Measurements from ENCODE around the gene GALNT13. TPM values are rescaled to one million over a fixed set of nuclear protein-coding genes. Genes with fewer than 3 reads are reported as not detected.

The GALNT13 gene
- total and polyA plus RNA-seq, 2 of the 13 experiments (the other 11 are each of a cell fraction or from before 2014, with no cell fraction given), result 1.3 to 5.0 TPM

GRCh38 chr2:153858250-153858649, 13.5 kb upstream of the GALNT13 start:
- POLR2A ChIA-PET, result no interaction called here
- no peaks in the 10 kb centered on the region for H3K4me1 ChIP-seq (ENCODE audit: insufficient read depth, low read length)
- no peak for DNase-seq (ENCODE audit: low spot score)
- H2AFZ ChIP-seq (ENCODE audit: low read length), result no peak overlapping the region
- H3K36me3 ChIP-seq (replicated peaks in 1 of 2; ENCODE audit: control insufficient read depth in 1 of 2, insufficient read depth in 2 of 2, low read length in 2 of 2), result no peaks in the 10 kb centered on the region
- FAIRE-seq, result no peak
- H3K27ac ChIP-seq (ENCODE audit: extremely low read length, insufficient read depth, low read length), result no peak overlapping the region
- no peak for TF ChIP-seq FOXO1 (CRISPR knock-in tag; IDR thresholded peaks at IDR 0.05)
- no peak for TF ChIP-seq NFIC (IDR thresholded peaks at IDR 0.05; ENCODE audit: low read length)
- TF ChIP-seq GATAD2A (CRISPR knock-in tag; IDR thresholded peaks at IDR 0.05), result no peak
- TF ChIP-seq, protein P1, sequence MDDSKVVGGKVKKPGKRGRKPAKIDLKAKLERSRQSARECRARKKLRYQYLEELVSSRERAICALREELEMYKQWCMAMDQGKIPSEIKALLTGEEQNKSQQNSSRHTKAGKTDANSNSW (CRISPR knock-in tag; IDR thresholded peaks at IDR 0.05; ENCODE audit: borderline replicate concordance), result no peak
- TF ChIP-seq GABPA (IDR thresholded peaks at IDR 0.05; ENCODE audit: low read depth, low read length), result no peak
- TF ChIP-seq GABPA (CRISPR knock-in tag; IDR thresholded peaks at IDR 0.05; ENCODE audit: low read depth), result no peak
- no peak for TF ChIP-seq AKNA (CRISPR knock-in tag; IDR thresholded peaks at IDR 0.05; ENCODE audit: borderline replicate concordance)
- TF ChIP-seq MIXL1 (CRISPR knock-in tag; IDR thresholded peaks at IDR 0.05), result no peak
- TF ChIP-seq ZFP36L2 (CRISPR knock-in tag; IDR thresholded peaks at IDR 0.05), result no peak
- no peak for TF ChIP-seq ZNF546 (CRISPR knock-in tag; conservative IDR thresholded peaks at IDR 0.05)
- no peak for TF ChIP-seq ZNF441 (CRISPR knock-in tag; IDR thresholded peaks at IDR 0.05; ENCODE audit: borderline replicate concordance)
- TF ChIP-seq, protein P2, sequence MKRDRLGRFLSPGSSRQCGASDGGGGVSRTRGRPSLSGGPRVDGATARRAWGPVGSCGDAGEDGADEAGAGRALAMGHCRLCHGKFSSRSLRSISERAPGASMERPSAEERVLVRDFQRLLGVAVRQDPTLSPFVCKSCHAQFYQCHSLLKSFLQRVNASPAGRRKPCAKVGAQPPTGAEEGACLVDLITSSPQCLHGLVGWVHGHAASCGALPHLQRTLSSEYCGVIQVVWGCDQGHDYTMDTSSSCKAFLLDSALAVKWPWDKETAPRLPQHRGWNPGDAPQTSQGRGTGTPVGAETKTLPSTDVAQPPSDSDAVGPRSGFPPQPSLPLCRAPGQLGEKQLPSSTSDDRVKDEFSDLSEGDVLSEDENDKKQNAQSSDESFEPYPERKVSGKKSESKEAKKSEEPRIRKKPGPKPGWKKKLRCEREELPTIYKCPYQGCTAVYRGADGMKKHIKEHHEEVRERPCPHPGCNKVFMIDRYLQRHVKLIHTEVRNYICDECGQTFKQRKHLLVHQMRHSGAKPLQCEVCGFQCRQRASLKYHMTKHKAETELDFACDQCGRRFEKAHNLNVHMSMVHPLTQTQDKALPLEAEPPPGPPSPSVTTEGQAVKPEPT (CRISPR knock-in tag; IDR thresholded peaks at IDR 0.05; ENCODE audit: low read depth), result no peak
- TF ChIP-seq, protein P3, sequence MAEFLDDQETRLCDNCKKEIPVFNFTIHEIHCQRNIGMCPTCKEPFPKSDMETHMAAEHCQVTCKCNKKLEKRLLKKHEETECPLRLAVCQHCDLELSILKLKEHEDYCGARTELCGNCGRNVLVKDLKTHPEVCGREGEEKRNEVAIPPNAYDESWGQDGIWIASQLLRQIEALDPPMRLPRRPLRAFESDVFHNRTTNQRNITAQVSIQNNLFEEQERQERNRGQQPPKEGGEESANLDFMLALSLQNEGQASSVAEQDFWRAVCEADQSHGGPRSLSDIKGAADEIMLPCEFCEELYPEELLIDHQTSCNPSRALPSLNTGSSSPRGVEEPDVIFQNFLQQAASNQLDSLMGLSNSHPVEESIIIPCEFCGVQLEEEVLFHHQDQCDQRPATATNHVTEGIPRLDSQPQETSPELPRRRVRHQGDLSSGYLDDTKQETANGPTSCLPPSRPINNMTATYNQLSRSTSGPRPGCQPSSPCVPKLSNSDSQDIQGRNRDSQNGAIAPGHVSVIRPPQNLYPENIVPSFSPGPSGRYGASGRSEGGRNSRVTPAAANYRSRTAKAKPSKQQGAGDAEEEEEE (CRISPR knock-in tag; IDR thresholded peaks at IDR 0.05; ENCODE audit: borderline replicate concordance), result no peak
- no peak for TF ChIP-seq ZNF335 (CRISPR knock-in tag; IDR thresholded peaks at IDR 0.05)
- WGBS (ENCODE audit: low lambda C conversion rate), result 24% methylated on average over 1 of the region's 1 CpG
- CTCF ChIA-PET (ENCODE audit: low intra/inter-chr PET ratio, low total read pairs), result no interaction called here
- H3K9me3 ChIP-seq (ENCODE audit: low read length), result no peaks in the 10 kb centered on the region
- H3K4me3 ChIP-seq (replicated peaks in 1 of 3; ENCODE audit: insufficient read depth in 1 of 3, low read depth in 2 of 3, low read length in 3 of 3), result no peak overlapping the region
- H3K4me2 ChIP-seq (ENCODE audit: low read depth, low read length), result no peak overlapping the region
- intact Hi-C loops (cut with micrococcal nuclease; ENCODE audit: unreplicated experiment) (no loop called here), in situ Hi-C loops (cut with HindIII; ENCODE audit: extremely low pct_ligation_motif_present, low pct_unique_long_range_greater_than_20kb) (no loop called here)
- no peaks in the 10 kb centered on the region for H4K20me1 ChIP-seq (ENCODE audit: insufficient read depth, low read length)
- H3K79me2 ChIP-seq (ENCODE audit: insufficient read depth, low read length), result no peaks in the 10 kb centered on the region
- no TSS peak for BruUV-seq (replicated peaks)
- ATAC-seq, result no peak
- H3K9ac ChIP-seq (ENCODE audit: insufficient read depth, low read depth, low read length), result no peak overlapping the region
- no peaks in the 10 kb centered on the region for H3K27me3 ChIP-seq (ENCODE audit: control insufficient read depth in 1 of 2, insufficient read depth in 2 of 2, low read length in 2 of 2)
